ENCODE results near the gene TULP4.

GRCh38 chr6:158285656-158286021 lies 26.6 kb upstream of the TULP4 start:
- TF ChIP-seq PPARA (CRISPR knock-in tag; IDR thresholded peaks at IDR 0.05; ENCODE audit: borderline replicate concordance) (no peak), POU6F1 (CRISPR knock-in tag; IDR thresholded peaks at IDR 0.05; ENCODE audit: borderline replicate concordance, low read depth) (no peak), ZFP3 (CRISPR knock-in tag; IDR thresholded peaks at IDR 0.05) (no peak), BACH2 (CRISPR knock-in tag; IDR thresholded peaks at IDR 0.05; ENCODE audit: borderline replicate concordance) (no peak), ZFP30 (CRISPR knock-in tag; IDR thresholded peaks at IDR 0.05) (no peak), GLIS3 (CRISPR knock-in tag; IDR thresholded peaks at IDR 0.05) (no peak), PATZ1 (CRISPR knock-in tag; IDR thresholded peaks at IDR 0.05; ENCODE audit: borderline replicate concordance) (no peak), CSDC2 (CRISPR knock-in tag; IDR thresholded peaks at IDR 0.05) (no peak), ZNF8 (CRISPR knock-in tag; IDR thresholded peaks at IDR 0.05) (no peak), TCF4 (CRISPR knock-in tag; IDR thresholded peaks at IDR 0.05; ENCODE audit: borderline replicate concordance) (no peak), TSHZ2 (CRISPR knock-in tag; IDR thresholded peaks at IDR 0.05) (no peak), ZNF70 (CRISPR knock-in tag; IDR thresholded peaks at IDR 0.05) (no peak), RARB (CRISPR knock-in tag; IDR thresholded peaks at IDR 0.05) (no peak)

Measured in SK-N-SH treated with all-trans-retinoic acid at 6 μM for 48 hours (cell line).